GM12865 (cell line): ENCODE results near the gene MARVELD2.
"Not testable (repeated sequence)": the region's sequence is repeated elsewhere in the genome, so short reads cannot be mapped to it uniquely, and the experiment has no call there.

ENCODE experiments used
- DNase-seq: peaks from one replicate; pipeline ENCODE4 v3.0.0; 2010; ENCODE audit warnings: low read depth
- H3K4me3 ChIP-seq: 2 replicates; pipeline ENCODE4 v1.5.1; 2011; ENCODE audit warnings: mild to moderate bottlenecking, low read depth, low read length, control low read depth
- TF ChIP-seq, protein P1 (sequence below): IDR thresholded peaks from 2 replicates; pipeline ENCODE4 v1.5.1; 2011; ENCODE audit warnings: low read length, control low read depth, low read depth, inconsistent platforms; ENCODE audit not compliant: insufficient read depth; ENCODE audit errors: missing control alignments

Gene MARVELD2

DNA sequence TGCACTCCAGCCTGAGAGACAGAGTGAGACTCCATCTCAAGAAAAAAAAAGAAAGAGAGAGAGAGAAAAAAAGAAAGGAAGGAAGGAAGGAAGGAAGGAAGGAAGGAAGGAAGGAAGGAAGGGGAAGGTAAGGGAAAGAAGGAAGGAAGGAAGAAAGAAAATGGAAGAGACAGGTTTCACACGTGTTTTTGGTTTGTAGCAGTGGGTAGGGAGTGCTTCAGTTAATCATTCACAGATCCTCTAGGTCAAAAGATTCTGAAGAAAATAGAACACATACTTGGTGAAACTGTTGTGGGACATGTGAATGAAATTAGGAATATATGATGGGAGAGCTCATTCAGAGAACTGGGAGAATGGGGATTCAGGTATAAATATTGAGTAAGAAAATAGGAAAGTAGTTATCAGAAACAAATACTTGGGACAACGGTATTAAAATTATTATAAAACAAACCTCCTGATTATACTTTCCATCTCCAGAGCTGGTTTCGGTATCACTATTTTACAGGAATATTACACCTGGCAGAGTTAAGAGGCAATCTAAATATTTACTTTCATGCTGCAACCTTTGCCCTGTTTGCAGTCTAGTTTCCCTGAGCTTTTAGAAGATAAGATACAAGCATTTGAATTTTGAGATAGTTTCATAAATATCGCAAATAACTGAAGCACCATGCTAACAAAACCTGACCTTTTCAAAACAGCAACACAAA, 37.2 kb downstream of the MARVELD2 start:
- no peak overlapping the region for H3K4me3 ChIP-seq

DNA sequence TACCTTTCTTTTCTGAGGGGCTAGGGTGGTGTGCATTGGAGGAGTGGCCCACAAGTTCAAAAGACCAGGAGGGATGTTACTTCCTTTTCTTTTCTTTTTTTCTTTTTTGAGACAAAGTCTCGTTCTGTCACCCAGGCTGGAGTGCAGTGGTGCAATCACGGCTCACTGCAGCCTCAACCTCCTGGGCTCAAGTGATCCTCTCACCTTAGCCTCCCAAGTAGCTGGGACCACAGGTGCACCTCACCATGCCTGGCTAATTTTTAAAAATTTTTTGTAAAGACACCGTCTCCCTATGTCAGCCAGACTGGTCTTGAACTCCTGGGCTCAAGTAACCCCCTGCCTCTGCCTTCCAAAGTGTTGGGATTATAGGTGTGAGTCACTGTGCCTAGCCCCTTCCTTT, 38.6 kb downstream of the MARVELD2 start:
- DNase-seq, H3K4me3 ChIP-seq: not testable (repeated sequence)

More for the DNA sequence above, 37.2 kb downstream of the MARVELD2 start:
- TF ChIP-seq, protein P1, sequence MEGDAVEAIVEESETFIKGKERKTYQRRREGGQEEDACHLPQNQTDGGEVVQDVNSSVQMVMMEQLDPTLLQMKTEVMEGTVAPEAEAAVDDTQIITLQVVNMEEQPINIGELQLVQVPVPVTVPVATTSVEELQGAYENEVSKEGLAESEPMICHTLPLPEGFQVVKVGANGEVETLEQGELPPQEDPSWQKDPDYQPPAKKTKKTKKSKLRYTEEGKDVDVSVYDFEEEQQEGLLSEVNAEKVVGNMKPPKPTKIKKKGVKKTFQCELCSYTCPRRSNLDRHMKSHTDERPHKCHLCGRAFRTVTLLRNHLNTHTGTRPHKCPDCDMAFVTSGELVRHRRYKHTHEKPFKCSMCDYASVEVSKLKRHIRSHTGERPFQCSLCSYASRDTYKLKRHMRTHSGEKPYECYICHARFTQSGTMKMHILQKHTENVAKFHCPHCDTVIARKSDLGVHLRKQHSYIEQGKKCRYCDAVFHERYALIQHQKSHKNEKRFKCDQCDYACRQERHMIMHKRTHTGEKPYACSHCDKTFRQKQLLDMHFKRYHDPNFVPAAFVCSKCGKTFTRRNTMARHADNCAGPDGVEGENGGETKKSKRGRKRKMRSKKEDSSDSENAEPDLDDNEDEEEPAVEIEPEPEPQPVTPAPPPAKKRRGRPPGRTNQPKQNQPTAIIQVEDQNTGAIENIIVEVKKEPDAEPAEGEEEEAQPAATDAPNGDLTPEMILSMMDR: no peak
- no peak for DNase-seq

DNA sequence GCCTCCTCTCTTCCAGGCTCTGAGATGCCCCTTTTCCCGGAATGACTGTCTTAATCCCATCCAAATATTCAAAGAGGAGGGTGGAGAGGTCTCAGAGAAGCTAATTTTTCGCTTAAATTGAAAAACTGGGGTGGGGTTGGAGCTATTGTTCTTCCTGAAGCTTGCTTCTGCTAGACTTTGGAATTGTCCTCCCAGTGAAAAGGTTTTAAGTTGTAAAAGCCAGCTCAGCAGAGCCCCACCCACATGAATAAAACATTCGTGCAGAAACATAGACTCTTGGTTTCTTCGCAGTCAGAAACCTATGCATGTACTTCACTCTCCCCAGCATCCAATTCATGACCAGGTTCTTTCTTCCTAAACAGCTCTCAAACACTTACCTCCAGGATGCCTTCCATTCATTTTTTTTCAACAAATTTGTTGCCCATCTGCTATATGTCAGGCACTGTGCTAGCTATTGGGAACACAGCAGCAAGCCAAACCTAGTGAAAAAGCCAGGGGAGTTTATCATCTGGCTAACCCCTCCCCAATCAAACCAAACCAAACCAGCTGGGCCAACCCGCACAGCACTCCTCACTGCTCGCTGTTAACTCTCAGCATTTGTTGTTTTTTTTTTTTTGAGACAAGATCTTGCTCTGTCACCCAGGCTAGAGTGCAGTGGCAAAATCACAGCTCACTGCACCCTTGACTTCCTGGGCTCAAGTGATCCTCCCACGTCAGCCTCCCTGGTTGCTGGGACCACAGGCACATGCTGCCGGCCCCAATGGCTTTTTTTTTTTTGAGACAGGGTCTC, 39.7 kb downstream of the MARVELD2 start:
- no peak overlapping the region for H3K4me3 ChIP-seq
- DNase-seq: no peak
- TF ChIP-seq, protein P1: no peak

DNA sequence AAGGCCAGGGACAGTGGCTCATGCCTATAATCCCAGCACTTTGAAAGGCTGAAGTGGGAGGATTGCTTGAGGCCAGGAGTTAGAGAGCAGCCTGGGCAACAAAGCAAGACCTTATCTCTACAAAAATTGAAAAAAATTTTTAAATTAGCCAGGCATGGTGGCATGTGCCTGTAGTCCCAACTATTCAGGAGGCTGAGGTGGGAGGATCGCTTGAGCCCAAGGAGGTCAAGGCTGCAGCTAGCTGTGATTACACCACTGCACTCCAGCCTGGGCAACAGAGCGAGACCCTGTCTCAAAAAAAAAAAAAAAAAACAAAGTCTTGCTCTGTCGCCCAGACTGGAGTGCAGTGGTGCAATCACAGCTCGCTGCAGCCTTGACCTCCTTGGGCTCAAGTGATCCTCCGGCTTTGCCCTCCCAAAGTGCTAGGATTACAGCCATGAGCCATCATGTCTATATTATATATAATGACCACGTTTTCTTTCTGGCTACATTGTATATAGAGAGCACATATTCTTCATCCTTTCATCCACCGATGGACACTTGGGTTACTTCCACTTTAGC, 40.6 kb downstream of the MARVELD2 start:
- H3K4me3 ChIP-seq, DNase-seq: not testable (repeated sequence)

DNA sequence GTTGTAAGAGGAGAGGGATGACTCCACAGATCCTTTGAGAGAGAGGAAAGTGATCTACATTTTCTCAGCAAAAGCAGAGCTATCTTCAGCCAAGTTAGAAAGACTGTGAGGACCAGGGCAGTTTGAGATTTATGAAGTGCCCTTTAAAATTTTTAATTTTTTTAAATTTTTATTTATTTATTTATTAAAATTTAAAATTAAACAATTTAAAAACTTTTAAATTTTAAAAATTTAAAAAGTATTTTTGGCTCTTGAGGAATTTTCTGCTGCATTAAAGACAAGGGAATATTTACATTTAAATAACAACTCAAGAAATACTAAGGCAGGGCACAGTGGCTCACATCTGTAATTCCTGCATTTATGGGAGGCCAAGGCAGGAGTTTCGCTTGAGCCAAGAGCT, 47.3 kb downstream of the MARVELD2 start:
- no peak for DNase-seq
- H3K4me3 ChIP-seq: no peak overlapping the region
- TF ChIP-seq, protein P1: no peak

DNA sequence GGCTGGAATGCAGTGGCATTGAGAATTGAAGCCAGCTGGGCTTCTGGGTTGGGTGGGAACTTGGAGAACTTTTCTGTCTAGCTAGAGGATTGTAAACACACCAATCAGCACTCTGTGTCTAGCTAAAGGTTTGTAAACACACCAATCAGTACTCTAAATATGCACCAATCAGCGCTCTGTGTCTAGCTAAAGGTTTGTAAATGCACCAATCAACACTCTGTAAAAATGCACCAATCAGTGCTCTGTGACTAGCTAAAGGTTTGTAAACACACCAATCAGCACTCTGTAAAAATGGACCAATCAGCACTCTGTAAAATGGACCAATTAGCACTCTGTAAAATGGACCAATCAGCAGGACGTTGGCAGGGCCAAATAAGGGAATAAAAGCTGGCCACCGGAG, 51.5 kb downstream of the MARVELD2 start:
- not testable (repeated sequence) for H3K4me3 ChIP-seq, DNase-seq

DNA sequence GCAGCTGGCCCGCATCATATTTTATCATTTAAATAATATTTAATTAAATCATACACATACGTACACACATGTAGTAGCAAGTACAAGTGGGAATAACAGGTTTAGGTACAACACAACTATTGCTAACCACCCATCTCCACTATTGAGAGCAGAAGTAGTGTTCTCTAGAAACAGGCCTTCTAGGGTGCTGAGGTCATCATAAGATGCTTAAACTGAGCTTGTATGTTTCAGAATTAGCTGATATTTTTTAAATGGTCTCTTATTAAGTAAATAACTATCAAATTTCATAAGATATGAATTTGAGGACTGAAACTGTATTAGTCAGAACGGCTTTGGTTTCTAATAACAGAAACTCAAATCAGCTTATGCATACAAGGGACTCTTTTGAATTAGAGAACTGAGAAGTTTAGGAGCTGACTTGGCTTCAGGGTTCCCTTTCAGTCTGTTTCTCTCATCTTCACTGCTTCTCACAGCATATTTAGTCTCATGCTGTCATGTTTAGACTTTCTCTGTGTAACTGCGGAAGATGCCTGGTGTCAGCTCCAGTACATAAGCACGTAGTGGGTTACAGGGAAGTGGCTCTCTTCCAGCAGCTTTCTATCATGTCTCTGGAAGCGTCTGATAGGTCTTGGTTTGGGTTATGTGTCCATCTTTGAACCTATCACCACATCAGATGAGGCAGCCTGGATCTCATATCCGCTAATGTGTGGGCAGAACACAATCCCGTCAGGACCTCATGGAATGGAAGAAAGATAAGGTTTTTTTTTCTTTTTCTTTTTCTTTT, 52.7 kb downstream of the MARVELD2 start:
- DNase-seq: peak; percentile 93
- no peak overlapping the region for H3K4me3 ChIP-seq
- TF ChIP-seq, protein P1: no peak

DNA sequence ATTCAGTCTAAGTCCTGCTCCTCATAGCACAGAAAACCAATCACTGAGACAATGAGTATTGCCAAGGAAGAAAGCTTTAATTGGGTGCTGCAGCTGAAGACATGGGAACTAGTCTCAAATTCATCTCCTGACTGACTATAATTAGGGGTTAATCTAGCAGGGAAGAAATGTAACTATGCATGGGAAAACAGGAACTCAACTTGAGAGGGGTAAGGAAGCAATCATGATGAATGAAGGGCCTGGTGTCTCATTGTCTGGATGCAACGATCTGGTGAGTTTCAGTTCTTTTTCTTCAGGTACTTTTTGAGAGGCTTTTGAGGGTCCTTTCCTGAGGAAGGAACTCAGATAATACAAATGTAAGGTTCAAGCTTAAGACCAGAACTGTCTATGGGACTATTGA, 53.7 kb downstream of the MARVELD2 start:
- DNase-seq: peak; percentile 54
- no peak overlapping the region for H3K4me3 ChIP-seq
- TF ChIP-seq, protein P1: no peak

DNA sequence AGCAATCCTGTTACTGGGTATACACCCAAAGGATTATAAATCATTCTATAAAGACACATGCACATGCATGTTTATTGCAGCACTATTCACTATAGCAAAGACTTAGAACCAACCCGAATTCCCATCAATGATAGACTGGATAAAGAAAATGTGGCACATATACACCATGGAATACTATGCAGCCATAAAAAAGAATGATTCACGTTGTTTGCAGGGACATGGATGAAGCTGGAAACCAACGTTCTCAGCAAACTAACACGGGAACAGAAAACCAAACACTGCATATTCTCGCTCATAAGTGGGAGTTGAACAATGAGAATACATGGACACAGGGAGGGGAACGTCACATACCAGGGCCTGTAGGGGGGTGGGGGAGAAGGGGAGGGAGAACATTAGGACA, 56.6 kb downstream of the MARVELD2 start:
- not testable (repeated sequence) for DNase-seq, H3K4me3 ChIP-seq

DNA sequence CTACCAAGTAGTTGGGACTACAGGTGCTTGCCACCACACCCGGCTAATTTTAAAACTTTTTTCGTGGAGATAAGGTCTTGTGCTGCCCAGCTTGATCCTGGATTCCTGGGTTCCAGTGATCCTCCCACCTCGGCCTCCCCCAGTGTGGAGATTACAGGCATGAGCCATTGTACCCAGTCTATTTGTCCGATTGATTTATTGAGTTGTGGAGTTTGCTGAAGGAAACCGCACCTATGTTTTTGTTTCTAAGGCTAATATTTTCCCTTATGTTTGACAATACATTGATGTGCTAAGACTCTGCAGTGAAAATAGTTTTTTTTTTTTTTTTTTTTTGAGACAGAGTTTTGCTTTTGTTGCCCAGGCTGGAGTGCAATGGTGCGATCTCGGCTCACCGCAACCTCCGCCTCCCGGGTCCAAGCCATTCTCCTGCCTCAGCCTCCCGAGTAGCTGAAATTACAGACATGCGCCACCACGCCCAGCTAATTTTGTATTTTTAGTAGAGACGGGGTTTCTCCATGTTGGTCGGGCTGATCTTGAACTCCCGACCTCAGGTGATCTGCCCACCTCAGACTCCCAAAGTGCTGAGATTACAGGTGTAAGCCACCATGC, 57.7 kb downstream of the MARVELD2 start:
- H3K4me3 ChIP-seq, DNase-seq: not testable (repeated sequence)
